GM12801 (cell line): ENCODE measurements around the gene TENM4.

Experiments used
- CTCF ChIP-seq: IDR thresholded peaks from one replicate; pipeline ENCODE4 v1.5.1; 2011; ENCODE audit warnings: control low read depth; ENCODE audit not compliant: insufficient read length; ENCODE audit errors: extremely low read depth

TENM4 gene

GRCh38 chr11:78833237-78833636 is 607.6 kb downstream of the TENM4 start:
- TF ChIP-seq CTCF = no peak

GRCh38 chr11:78832226-78832947 is 608.4 kb downstream of the TENM4 start:
- no peak for TF ChIP-seq CTCF

- no peak for TF ChIP-seq CTCF
These were observed 609.3 kb downstream of the TENM4 start for GRCh38 chr11:78831571-78831970.

- TF ChIP-seq CTCF = no peak
These were observed 610.5 kb downstream of the TENM4 start for GRCh38 chr11:78830277-78830819.

GRCh38 chr11:78829146-78829545 is 611.7 kb downstream of the TENM4 start:
- TF ChIP-seq CTCF = no peak

GRCh38 chr11:78828676-78829075 is 612.2 kb downstream of the TENM4 start:
- no peak for TF ChIP-seq CTCF

- no peak for TF ChIP-seq CTCF
These were observed 615.2 kb downstream of the TENM4 start for GRCh38 chr11:78825591-78826020.
